ENCODE data around the gene SDCCAG8.

Gene SDCCAG8

GRCh38 chr1:243301059-243301458 lies 45.2 kb downstream of the SDCCAG8 start:
- Mint-ChIP-seq H3K4me1 (no peaks in the 10 kb centered on the region), H3K9me3 (peaks cover 24% of the 10 kb centered on the region), H3K27me3 (ENCODE audit: low read depth, poor library complexity) (no peaks in the 10 kb centered on the region), H3K27ac (no peak overlapping the region), H3K36me3 (ENCODE audit: low read depth) (peaks cover 64% of the 10 kb centered on the region), H3K4me3 (no peak overlapping the region)
- no peak for DNase-seq
- TF ChIP-seq CTCF (IDR thresholded peaks at IDR 0.05) = no peak

- no peak overlapping the region for H3K4me3 Mint-ChIP-seq
- no peak for TF ChIP-seq CTCF (IDR thresholded peaks at IDR 0.05)
- H3K36me3 Mint-ChIP-seq (ENCODE audit: low read depth) = peaks cover 27% of the 10 kb centered on the region
- no peaks in the 10 kb centered on the region for H3K27me3 Mint-ChIP-seq (ENCODE audit: low read depth, poor library complexity)
- H3K9me3 Mint-ChIP-seq = no peaks in the 10 kb centered on the region
- no peak for DNase-seq
- H3K27ac Mint-ChIP-seq = no peak overlapping the region
- H3K4me1 Mint-ChIP-seq = peaks cover 9% of the 10 kb centered on the region
Measured at GRCh38 chr1:243311809-243312208, 56.0 kb downstream of the SDCCAG8 start.

GRCh38 chr1:243312952-243313634 lies 57.3 kb downstream of the SDCCAG8 start:
- Mint-ChIP-seq H3K4me1 (peaks cover 9% of the 10 kb centered on the region), H3K36me3 (ENCODE audit: low read depth) (peaks cover 34% of the 10 kb centered on the region), H3K27ac (no peak overlapping the region), H3K4me3 (no peak overlapping the region), H3K27me3 (ENCODE audit: low read depth, poor library complexity) (no peaks in the 10 kb centered on the region), H3K9me3 (no peaks in the 10 kb centered on the region)
- DNase-seq = no peak
- TF ChIP-seq CTCF (IDR thresholded peaks at IDR 0.05) = no peak

GRCh38 chr1:243313635-243314536 lies 58.0 kb downstream of the SDCCAG8 start:
- TF ChIP-seq CTCF (IDR thresholded peaks at IDR 0.05) = no peak
- Mint-ChIP-seq H3K4me3 (no peak overlapping the region), H3K36me3 (ENCODE audit: low read depth) (peaks cover 37% of the 10 kb centered on the region), H3K4me1 (peaks cover 9% of the 10 kb centered on the region), H3K27ac (no peak overlapping the region), H3K9me3 (no peaks in the 10 kb centered on the region), H3K27me3 (ENCODE audit: low read depth, poor library complexity) (no peaks in the 10 kb centered on the region)
- DNase-seq = no peak

GRCh38 chr1:243315455-243315854 lies 59.6 kb downstream of the SDCCAG8 start:
- no peak overlapping the region for H3K27ac Mint-ChIP-seq

More at GRCh38 chr1:243315455-243315854, 59.6 kb downstream of the SDCCAG8 start:
- no peak for DNase-seq
- no peaks in the 10 kb centered on the region for H3K9me3 Mint-ChIP-seq
- peaks cover 9% of the 10 kb centered on the region for H3K4me1 Mint-ChIP-seq
- H3K4me3 Mint-ChIP-seq = no peak overlapping the region
- TF ChIP-seq CTCF (IDR thresholded peaks at IDR 0.05) = no peak
- H3K27me3 Mint-ChIP-seq (ENCODE audit: low read depth, poor library complexity) = no peaks in the 10 kb centered on the region
- peaks cover 40% of the 10 kb centered on the region for H3K36me3 Mint-ChIP-seq (ENCODE audit: low read depth)
